Liver (tissue), 3 donors: ENCODE data around the gene EIF4G3.

ENCODE experiments used
- CTCF ChIP-seq: fragments of 150-350 bp; IDR thresholded peaks from 2 replicates; pipeline ENCODE4 v1.5.1; 2017; ENCODE audit warnings: improper control_type of control experiment, low read depth, low read length; ENCODE audit not compliant: missing input control
- EGR1 ChIP-seq, 2 donors: IDR thresholded peaks; 2 replicates each; pipeline ENCODE4 v1.6.1; 2016 to 2018; ENCODE audit warnings: antibody characterized with exemption in 2 of 2, low read depth in 2 of 2
- FOXA1 ChIP-seq: IDR thresholded peaks from 2 replicates; pipeline ENCODE4 v1.6.1; 2016; ENCODE audit warnings: antibody characterized with exemption
- MAX ChIP-seq: IDR thresholded peaks from 2 replicates; pipeline ENCODE4 v1.6.1; 2016; ENCODE audit warnings: antibody characterized with exemption
- RAD21 ChIP-seq, 2 donors: IDR thresholded peaks; 2 replicates each; pipeline ENCODE4 v1.6.1; 2016; ENCODE audit warnings: antibody characterized with exemption in 2 of 2, mild to moderate bottlenecking in 2 of 2
- REST ChIP-seq: IDR thresholded peaks from 2 replicates; pipeline ENCODE4 v1.6.1; 2016; ENCODE audit warnings: antibody characterized with exemption, mild to moderate bottlenecking
- TAF1 ChIP-seq: conservative IDR thresholded peaks from 2 replicates; pipeline ENCODE4 v1.6.1; 2016; ENCODE audit warnings: antibody characterized with exemption, mild to moderate bottlenecking
- YY1 ChIP-seq: IDR thresholded peaks from 2 replicates; pipeline ENCODE4 v1.6.1; 2016; ENCODE audit warnings: antibody characterized with exemption, mild to moderate bottlenecking
- ZBTB33 ChIP-seq: IDR thresholded peaks from 2 replicates; pipeline ENCODE4 v1.6.1; 2016; ENCODE audit warnings: antibody characterized with exemption
- donor health status: healthy.
- donor health status: healthy.

- TF ChIP-seq YY1 (no peak), CTCF (no peak), EGR1 (IDR thresholded peaks at IDR 0.05; ENCODE audit: low read depth in 2 of 2) (no peak), ZBTB33 (no peak), REST (no peak), MAX (no peak), RAD21 (IDR thresholded peaks at IDR 0.05) (no peak), FOXA1 (no peak), TAF1 (no peak)
Measured at GRCh38 chr1:20878799-20879198, 297.9 kb downstream of the EIF4G3 start.
